GM12864 (cell line): ENCODE data around the gene POU4F1.

Experiments
- DNase-seq: peaks from one replicate; pipeline ENCODE4 v3.0.0-alpha.2; 2011; ENCODE audit warnings: low read depth
- H3K4me3 ChIP-seq: 2 replicates; pipeline ENCODE4 v1.5.1; 2011; ENCODE audit warnings: mild to moderate bottlenecking, low read depth, low read length, control low read depth
- CTCF ChIP-seq: IDR thresholded peaks from 2 replicates; pipeline ENCODE4 v1.5.1; 2011; ENCODE audit warnings: low read depth, mild to moderate bottlenecking, moderate library complexity, low read length, control low read depth, inconsistent platforms; ENCODE audit errors: missing control alignments

POU4F1 gene

GRCh38 chr13:78606471-78607408 lies 3.4 kb upstream of the POU4F1 start:
- no peak overlapping the region for H3K4me3 ChIP-seq
- DNase-seq: no peak

GRCh38 chr13:78604782-78605611 lies 1.6 kb upstream of the POU4F1 start:
- no peak for DNase-seq
- TF ChIP-seq CTCF: no peak
- H3K4me3 ChIP-seq: no peak overlapping the region

More at GRCh38 chr13:78606471-78607408, 3.4 kb upstream of the POU4F1 start:
- TF ChIP-seq CTCF: no peak

GRCh38 chr13:78602561-78603239 lies 652 bp downstream of the POU4F1 start:
- TF ChIP-seq CTCF: no peak
- H3K4me3 ChIP-seq: peak overlapping the region; percentile 49
- no peak for DNase-seq

- TF ChIP-seq CTCF: no peak
Observed at GRCh38 chr13:78601874-78602560, 1.3 kb downstream of the POU4F1 start.

GRCh38 chr13:78601124-78601873 lies 2.1 kb downstream of the POU4F1 start:
- peak overlapping the region; percentile 34 for H3K4me3 ChIP-seq
- TF ChIP-seq CTCF: peak; percentile 4
- no peak for DNase-seq

More at GRCh38 chr13:78601874-78602560, 1.3 kb downstream of the POU4F1 start:
- H3K4me3 ChIP-seq: peak overlapping the region; percentile 49
- DNase-seq: no peak
